Activated CD8-positive, alpha-beta memory T cell treated with anti-CD3 and anti-CD28 coated beads for 1 hour (primary cell): Measurements from ENCODE around the gene NKAIN1.

Source experiments
- DNase-seq, 2 donors: peaks; one replicate each; pipeline ENCODE4 v3.0.0-alpha.2; 2020; ENCODE audit warnings: low read depth in 1 of 2; ENCODE audit errors: extremely low read depth in 1 of 2

Gene NKAIN1

GRCh38 chr1:31234123-31234708 lies 5.5 kb downstream of the NKAIN1 start:
- DNase-seq = no peak

GRCh38 chr1:31232689-31233088 lies 7.0 kb downstream of the NKAIN1 start:
- no peak for DNase-seq

GRCh38 chr1:31231802-31232201 lies 7.9 kb downstream of the NKAIN1 start:
- no peak for DNase-seq

GRCh38 chr1:31230378-31230777 lies 9.3 kb downstream of the NKAIN1 start:
- DNase-seq = no peak

- DNase-seq = no peak
These were observed 10.7 kb downstream of the NKAIN1 start for GRCh38 chr1:31228986-31229385.

GRCh38 chr1:31227891-31228568 lies 11.7 kb downstream of the NKAIN1 start:
- no peak for DNase-seq

- DNase-seq = no peak
These were observed 15.6 kb downstream of the NKAIN1 start for GRCh38 chr1:31224068-31224467.

GRCh38 chr1:31222176-31222575 lies 17.5 kb downstream of the NKAIN1 start:
- DNase-seq = no peak

GRCh38 chr1:31221072-31221471 lies 18.6 kb downstream of the NKAIN1 start:
- DNase-seq = no peak

- DNase-seq = no peak
These were observed 20.2 kb downstream of the NKAIN1 start for GRCh38 chr1:31219489-31219888.

- no peak for DNase-seq
These were observed 21.0 kb downstream of the NKAIN1 start for GRCh38 chr1:31218705-31219104.

- DNase-seq = no peak
These were observed 23.7 kb downstream of the NKAIN1 start for GRCh38 chr1:31216016-31216415.

- no peak for DNase-seq
These were observed 24.6 kb downstream of the NKAIN1 start for GRCh38 chr1:31215065-31215570.

GRCh38 chr1:31214316-31215064 lies 25.2 kb downstream of the NKAIN1 start:
- DNase-seq = no peak

GRCh38 chr1:31208361-31208945 lies 31.2 kb downstream of the NKAIN1 start:
- DNase-seq = no peak

GRCh38 chr1:31207569-31207968 lies 32.1 kb downstream of the NKAIN1 start:
- no peak for DNase-seq

- DNase-seq = no peak
These were observed 32.6 kb downstream of the NKAIN1 start for GRCh38 chr1:31207046-31207445.

GRCh38 chr1:31203215-31203614 lies 36.5 kb downstream of the NKAIN1 start:
- DNase-seq = no peak

GRCh38 chr1:31201931-31202360 lies 37.7 kb downstream of the NKAIN1 start:
- no peak for DNase-seq

GRCh38 chr1:31199949-31200348 lies 39.7 kb downstream of the NKAIN1 start:
- DNase-seq = no peak

GRCh38 chr1:31199236-31199790 lies 40.4 kb downstream of the NKAIN1 start:
- no peak for DNase-seq
